Measurements from ENCODE around the gene NWD2. TPM values are rescaled to one million over a fixed set of nuclear protein-coding genes. Genes with fewer than 3 reads are reported as not detected.

Gene NWD2
- total and polyA plus RNA-seq, 3 donors from 2014 or later: 0.12 to 0.63 (median 0.50) TPM

DNA sequence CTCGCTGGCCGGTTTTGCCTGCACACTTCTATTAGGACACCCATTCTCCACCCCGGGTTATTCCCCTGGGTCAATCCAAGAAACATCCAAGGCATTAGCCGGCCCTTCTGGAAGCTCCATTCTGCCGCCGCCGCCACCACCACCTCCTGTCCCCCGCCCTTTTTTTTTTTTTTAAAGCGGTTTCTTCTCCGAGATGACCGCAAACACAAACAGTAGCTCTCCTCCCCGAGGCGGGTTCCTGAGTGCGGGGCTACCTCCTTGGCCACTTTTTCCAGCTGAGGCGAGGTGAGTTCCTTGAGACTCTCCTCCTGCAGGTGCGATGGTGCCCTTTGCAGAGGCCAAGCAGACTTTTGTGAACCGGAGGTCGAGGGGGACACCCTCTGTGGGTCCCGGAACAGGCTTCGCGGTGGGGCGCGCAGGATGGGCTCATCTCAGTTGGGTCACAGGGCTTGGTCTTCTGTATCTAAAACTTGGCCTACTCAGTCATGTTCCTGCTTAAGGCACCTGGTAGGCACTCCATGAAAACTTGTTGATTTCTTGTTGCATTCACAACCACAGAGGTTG, 930 bp downstream of the NWD2 start:
- DNase-seq: no peak
- H3K4me3 ChIP-seq: peak overlapping the region; percentile 50 to 59

DNA sequence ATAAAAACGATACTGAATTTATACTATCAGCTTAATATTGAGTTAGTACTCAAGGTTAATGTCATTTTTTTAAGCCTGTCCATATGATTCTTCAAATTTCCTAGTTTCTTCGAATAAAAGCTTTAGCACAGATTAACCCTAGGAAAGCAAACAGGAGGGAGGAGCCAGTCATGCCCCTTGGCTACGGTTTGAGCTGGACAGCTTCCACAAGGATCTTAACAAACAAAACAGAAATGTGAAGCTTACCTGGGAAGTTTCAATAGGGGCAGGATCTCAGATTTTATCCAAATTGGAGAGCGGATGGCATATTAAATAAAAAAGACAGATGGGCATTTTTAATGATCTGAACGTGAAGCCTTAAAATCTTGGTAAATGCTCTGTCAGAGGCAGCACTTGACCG, 2.3 kb downstream of the NWD2 start:
- no peaks in the 10 kb centered on the region for H3K9me3 ChIP-seq
- 49% methylated on average over 6 of the region's 6 CpGs for WGBS, 2 donors
- TF ChIP-seq, protein P1, sequence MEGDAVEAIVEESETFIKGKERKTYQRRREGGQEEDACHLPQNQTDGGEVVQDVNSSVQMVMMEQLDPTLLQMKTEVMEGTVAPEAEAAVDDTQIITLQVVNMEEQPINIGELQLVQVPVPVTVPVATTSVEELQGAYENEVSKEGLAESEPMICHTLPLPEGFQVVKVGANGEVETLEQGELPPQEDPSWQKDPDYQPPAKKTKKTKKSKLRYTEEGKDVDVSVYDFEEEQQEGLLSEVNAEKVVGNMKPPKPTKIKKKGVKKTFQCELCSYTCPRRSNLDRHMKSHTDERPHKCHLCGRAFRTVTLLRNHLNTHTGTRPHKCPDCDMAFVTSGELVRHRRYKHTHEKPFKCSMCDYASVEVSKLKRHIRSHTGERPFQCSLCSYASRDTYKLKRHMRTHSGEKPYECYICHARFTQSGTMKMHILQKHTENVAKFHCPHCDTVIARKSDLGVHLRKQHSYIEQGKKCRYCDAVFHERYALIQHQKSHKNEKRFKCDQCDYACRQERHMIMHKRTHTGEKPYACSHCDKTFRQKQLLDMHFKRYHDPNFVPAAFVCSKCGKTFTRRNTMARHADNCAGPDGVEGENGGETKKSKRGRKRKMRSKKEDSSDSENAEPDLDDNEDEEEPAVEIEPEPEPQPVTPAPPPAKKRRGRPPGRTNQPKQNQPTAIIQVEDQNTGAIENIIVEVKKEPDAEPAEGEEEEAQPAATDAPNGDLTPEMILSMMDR (IDR thresholded peaks at IDR 0.05): no peak
- TF ChIP-seq POLR2A (IDR thresholded peaks at IDR 0.05): no peak
- no peak overlapping the region for H3K4me3 ChIP-seq
- H3K27ac ChIP-seq: no peak overlapping the region
- H3K36me3 ChIP-seq (ENCODE audit: low read depth, missing control alignments): no peaks in the 10 kb centered on the region
- H3K27me3 ChIP-seq: no peaks in the 10 kb centered on the region
- intact Hi-C loops (cut with DNase I; ENCODE audit: low total_unique reads): no loop called here
- no peak for DNase-seq
- peaks cover 3% of the 10 kb centered on the region for H3K4me1 ChIP-seq

More for the DNA sequence above, 930 bp downstream of the NWD2 start:
- Histone ChIP-seq H3K27ac (no peak overlapping the region), H3K36me3 (ENCODE audit: low read depth, missing control alignments) (no peaks in the 10 kb centered on the region), H3K9me3 (no peaks in the 10 kb centered on the region), H3K4me1 (peaks cover 3% of the 10 kb centered on the region), H3K27me3 (no peaks in the 10 kb centered on the region)
- intact Hi-C loops (cut with DNase I; ENCODE audit: low total_unique reads): no loop called here
- TF ChIP-seq POLR2A (IDR thresholded peaks at IDR 0.05): no peak
- TF ChIP-seq, protein P1 (IDR thresholded peaks at IDR 0.05): no peak
- 7% methylated on average over 12 to 23 of the region's 23 CpGs for WGBS, 2 donors

DNA sequence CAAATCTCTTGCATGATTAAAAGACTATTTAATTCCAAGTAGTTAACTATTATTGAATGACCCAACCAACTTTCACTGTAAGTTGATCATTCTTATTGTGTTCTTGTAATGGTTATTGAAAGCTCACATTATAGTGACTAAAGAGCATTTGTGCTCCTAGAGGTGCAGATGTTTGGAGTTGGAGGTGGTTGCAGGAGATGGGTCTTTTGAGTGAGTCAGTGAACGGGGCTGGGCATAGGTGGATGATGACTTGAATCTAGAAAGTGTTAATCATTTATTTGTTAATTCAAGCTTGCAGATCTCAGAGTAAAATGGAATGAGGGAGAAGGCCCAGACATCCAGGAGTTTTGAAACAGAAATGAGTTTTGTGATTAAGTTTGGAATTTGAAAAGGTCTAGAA, 13.7 kb downstream of the NWD2 start:
- 82 to 90% methylated on average over 1 of the region's 1 CpG for WGBS, 2 donors
- intact Hi-C loops (cut with DNase I; ENCODE audit: low total_unique reads): no loop called here
- DNase-seq: no peak
- Histone ChIP-seq H3K4me1 (no peaks in the 10 kb centered on the region), H3K36me3 (ENCODE audit: low read depth, missing control alignments) (no peaks in the 10 kb centered on the region), H3K27ac (no peak overlapping the region), H3K9me3 (no peaks in the 10 kb centered on the region), H3K27me3 (no peaks in the 10 kb centered on the region), H3K4me3 (no peak overlapping the region)
- TF ChIP-seq, protein P1 (IDR thresholded peaks at IDR 0.05): no peak
- no peak for TF ChIP-seq POLR2A (IDR thresholded peaks at IDR 0.05)

DNA sequence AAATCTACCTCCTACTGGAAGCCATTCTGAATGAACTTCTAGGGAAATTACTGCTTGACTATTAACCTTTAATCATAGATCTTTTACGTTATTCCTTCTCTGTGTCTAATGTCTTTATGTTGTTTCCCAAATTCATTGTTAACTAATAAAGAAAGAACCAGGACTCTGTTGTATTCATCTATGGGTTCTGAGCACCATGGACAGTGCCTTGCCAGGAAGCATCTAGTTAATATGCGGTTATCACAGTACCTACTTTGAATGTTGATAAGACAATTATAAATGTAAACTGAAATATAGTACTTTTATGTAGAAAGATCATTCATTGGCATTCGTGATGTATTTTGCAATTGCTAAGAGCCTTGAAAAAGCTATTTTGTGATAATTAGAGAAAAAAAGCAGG, 23.8 kb downstream of the NWD2 start:
- no peak for DNase-seq
- Histone ChIP-seq H3K27ac (no peak overlapping the region), H3K9me3 (no peaks in the 10 kb centered on the region), H3K4me1 (no peaks in the 10 kb centered on the region), H3K36me3 (ENCODE audit: low read depth, missing control alignments) (no peaks in the 10 kb centered on the region), H3K27me3 (no peaks in the 10 kb centered on the region), H3K4me3 (no peak overlapping the region)
- TF ChIP-seq, protein P1 (IDR thresholded peaks at IDR 0.05): no peak
- TF ChIP-seq POLR2A (IDR thresholded peaks at IDR 0.05): no peak
- WGBS, 2 donors: 61 to 62% methylated on average over 3 of the region's 3 CpGs
- intact Hi-C loops (cut with DNase I; ENCODE audit: low total_unique reads): no loop called here

DNA sequence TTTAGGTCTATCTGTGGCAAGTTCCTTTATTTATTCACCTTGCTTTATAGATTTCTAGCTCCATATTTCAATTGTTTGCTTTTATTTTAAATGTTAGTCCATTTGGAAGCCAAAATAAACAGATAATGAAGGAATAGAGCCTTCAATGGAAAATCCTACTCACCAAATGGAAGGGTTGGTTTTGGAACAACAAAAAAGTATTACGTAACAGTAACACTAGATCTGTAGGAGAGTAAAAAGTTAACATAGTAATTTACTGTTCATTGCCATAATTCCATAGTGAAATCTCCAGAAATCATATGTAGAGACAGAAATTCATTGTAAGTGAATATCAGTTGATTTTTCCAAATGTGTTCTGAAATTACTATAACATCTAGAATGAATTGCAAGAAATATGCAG, 34.6 kb downstream of the NWD2 start:
- H3K4me3 ChIP-seq: no peak overlapping the region
- intact Hi-C loops (cut with DNase I; ENCODE audit: low total_unique reads): no loop called here
- no peaks in the 10 kb centered on the region for H3K27me3 ChIP-seq
- DNase-seq: no peak
- H3K27ac ChIP-seq: no peak overlapping the region
- no peaks in the 10 kb centered on the region for H3K36me3 ChIP-seq (ENCODE audit: low read depth, missing control alignments)
- TF ChIP-seq POLR2A (IDR thresholded peaks at IDR 0.05): no peak
- TF ChIP-seq, protein P1 (IDR thresholded peaks at IDR 0.05): no peak
- H3K4me1 ChIP-seq: no peaks in the 10 kb centered on the region
- 86 to 96% methylated on average over 1 of the region's 1 CpG for WGBS, 2 donors
- H3K9me3 ChIP-seq: no peaks in the 10 kb centered on the region

Measured in testis (tissue), 3 donors.